AG04449 (cell line): Measurements from ENCODE around the gene KLKB1.
A peak's percentile ranks its signal among the peaks of the same experiment; 100 is the strongest.
"Not testable (repeated sequence)": the region's sequence is repeated elsewhere in the genome, so short reads cannot be mapped to it uniquely, and the experiment has no call there.

Experiments used
- CTCF ChIA-PET: fragments of 350-600 bp; formaldehyde crosslinking; extraction: SDS; loops from one replicate; lab custom pipeline; 2021; ENCODE audit warnings: antibody characterized with exemption; lab: Yijun Ruan, JAX
- POLR2A ChIA-PET: fragments of 400-600, 350-600 bp; formaldehyde crosslinking; extraction: SDS; loops from one replicate; lab custom pipeline; 2020; ENCODE audit warnings: antibody characterized with exemption, inconsistent platforms; lab: Yijun Ruan, JAX
- DNase-seq: peaks from one replicate; pipeline ENCODE4 v3.0.0-alpha.2; 2010; ENCODE audit warnings: low read depth, low spot score
- H3K4me3 ChIP-seq: 2 replicates; pipeline ENCODE4 v1.5.1; 2011; ENCODE audit warnings: low read depth, mild to moderate bottlenecking, control low read depth, low read length
- CTCF ChIP-seq: IDR thresholded peaks from one replicate; pipeline ENCODE4 v1.5.1; 2011; ENCODE audit warnings: mild to moderate bottlenecking, moderate library complexity, low read length, control low read depth, inconsistent platforms; ENCODE audit not compliant: insufficient read depth; ENCODE audit errors: missing control alignments

KLKB1 gene

GRCh38 chr4:186244835-186245234, 17.5 kb downstream of the KLKB1 start:
- TF ChIP-seq CTCF, result no peak
- DNase-seq, result no peak
- no peak overlapping the region for H3K4me3 ChIP-seq
- CTCF ChIA-PET, result no interaction called here
- POLR2A ChIA-PET, result no interaction called here

- DNase-seq, POLR2A ChIA-PET, CTCF ChIA-PET, H3K4me3 ChIP-seq: not testable (repeated sequence)
Observed at GRCh38 chr4:186247062-186247752, 19.9 kb downstream of the KLKB1 start.

GRCh38 chr4:186248643-186249042, 21.3 kb downstream of the KLKB1 start:
- H3K4me3 ChIP-seq, result no peak overlapping the region
- CTCF ChIA-PET, result interaction anchor here (1.0 kb wide), 1 partner anchor 112 kb away, joined by 3 read pairs; no protein-coding TSS in a partner anchor

GRCh38 chr4:186249785-186250754, 22.8 kb downstream of the KLKB1 start:
- ChIA-PET POLR2A (no interaction called here), CTCF (interaction anchor here (1.0 kb wide), 1 partner anchor 114 kb away, joined by 3 read pairs; no protein-coding TSS in a partner anchor)
- TF ChIP-seq CTCF, result no peak
- peak; percentile 23 for DNase-seq
- no peak overlapping the region for H3K4me3 ChIP-seq

More at GRCh38 chr4:186248643-186249042, 21.3 kb downstream of the KLKB1 start:
- no peak for DNase-seq
- no peak for TF ChIP-seq CTCF
- POLR2A ChIA-PET, result no interaction called here

GRCh38 chr4:186250760-186251159, 23.5 kb downstream of the KLKB1 start:
- no peak for TF ChIP-seq CTCF
- H3K4me3 ChIP-seq, result no peak overlapping the region
- POLR2A ChIA-PET, result no interaction called here
- no peak for DNase-seq
- CTCF ChIA-PET, result no interaction called here

- ChIA-PET CTCF (no interaction called here), POLR2A (no interaction called here)
- DNase-seq, result no peak
- no peak for TF ChIP-seq CTCF
- no peak overlapping the region for H3K4me3 ChIP-seq
Observed at GRCh38 chr4:186255122-186255521, 27.8 kb downstream of the KLKB1 start.
